NCI-H748 (cell line): ENCODE data around the gene ZNF438.

Source experiments
- DNase-seq: peaks from one replicate; lab custom pipeline; 2025; ENCODE audit not compliant: unreplicated experiment; lab: John Stamatoyannopoulos, UW

Gene ZNF438

GRCh38 chr10:30853066-30853465 lies 178.6 kb downstream of the ZNF438 start:
- DNase-seq: no peak

GRCh38 chr10:30850776-30851175 lies 180.9 kb downstream of the ZNF438 start:
- DNase-seq: no peak

- no peak for DNase-seq
Measured at GRCh38 chr10:30849231-30850035, 182.2 kb downstream of the ZNF438 start.

GRCh38 chr10:30848396-30849032 lies 183.2 kb downstream of the ZNF438 start:
- DNase-seq: no peak

- no peak for DNase-seq
Measured at GRCh38 chr10:30847642-30848041, 184.0 kb downstream of the ZNF438 start.

GRCh38 chr10:30847199-30847598 lies 184.5 kb downstream of the ZNF438 start:
- no peak for DNase-seq

GRCh38 chr10:30846710-30847109 lies 185.0 kb downstream of the ZNF438 start:
- DNase-seq: no peak

- DNase-seq: no peak
Measured at GRCh38 chr10:30842894-30843293, 188.8 kb downstream of the ZNF438 start.

GRCh38 chr10:30842185-30842584 lies 189.5 kb downstream of the ZNF438 start:
- no peak for DNase-seq

- no peak for DNase-seq
Measured at GRCh38 chr10:30840395-30841050, 191.1 kb downstream of the ZNF438 start.

- no peak for DNase-seq
Measured at GRCh38 chr10:30839652-30840051, 192.0 kb downstream of the ZNF438 start.

- no peak for DNase-seq
Measured at GRCh38 chr10:30836406-30836805, 195.3 kb downstream of the ZNF438 start.

- DNase-seq: no peak
Measured at GRCh38 chr10:30835146-30835545, 196.5 kb downstream of the ZNF438 start.

- no peak for DNase-seq
Measured at GRCh38 chr10:30834651-30835050, 197.0 kb downstream of the ZNF438 start.

- no peak for DNase-seq
Measured at GRCh38 chr10:30834153-30834552, 197.5 kb downstream of the ZNF438 start.

GRCh38 chr10:30833628-30833970 lies 198.1 kb downstream of the ZNF438 start:
- no peak for DNase-seq

GRCh38 chr10:30832749-30833627 lies 198.7 kb downstream of the ZNF438 start:
- no peak for DNase-seq

- peak; percentile 28 for DNase-seq
Measured at GRCh38 chr10:30832001-30832748, 199.5 kb downstream of the ZNF438 start.

- peak; percentile 16 for DNase-seq
Measured at GRCh38 chr10:30831426-30831825, 200.2 kb downstream of the ZNF438 start.
